DOHH2 (cell line): ENCODE measurements around the gene SYTL2.

Experiments used
- H3F3A ChIP-seq: fragments of 200-600 bp; sonication (generic), shearing (Covaris generic); 2 replicates; pipeline ENCODE4 v1.6.0; 2016; ENCODE audit warnings: antibody characterized with exemption, mild to moderate bottlenecking; ENCODE audit not compliant: control insufficient read depth, insufficient read depth
- H3K27ac ChIP-seq: fragments of 200-600 bp; sonication (generic); 2 replicates; pipeline ENCODE4 v1.5.1; 2014; ENCODE audit warnings: low read depth, mild to moderate bottlenecking, low read length, moderate library complexity
- H3K27me3 ChIP-seq: fragments of 200-600 bp; sonication (generic); 2 replicates; pipeline ENCODE4 v1.6.1; 2014; ENCODE audit warnings: mild to moderate bottlenecking, low read length, mixed read lengths; ENCODE audit not compliant: control insufficient read depth
- H3K36me3 ChIP-seq: fragments of 200-600 bp; sonication (generic); 2 replicates; pipeline ENCODE4 v1.6.1; 2014; ENCODE audit warnings: mild to moderate bottlenecking, low read length, moderate library complexity, mixed read lengths; ENCODE audit not compliant: control insufficient read depth
- H3K4me1 ChIP-seq: fragments of 200-600 bp; sonication (generic); 2 replicates; pipeline ENCODE4 v1.6.1; 2014; ENCODE audit warnings: mild to moderate bottlenecking, low read length, mixed read lengths; ENCODE audit not compliant: control insufficient read depth
- H3K4me2 ChIP-seq: fragments of 200-600 bp; sonication (generic); 2 replicates; pipeline ENCODE4 v1.6.0; 2014; ENCODE audit warnings: mild to moderate bottlenecking, low read length, moderate library complexity
- H3K4me3 ChIP-seq: fragments of 200-600 bp; sonication (generic); 2 replicates; pipeline ENCODE4 v1.5.1; 2014; ENCODE audit warnings: mild to moderate bottlenecking, low read length, mixed read lengths
- H3K79me2 ChIP-seq: fragments of 200-600 bp; sonication (generic); 2 replicates; pipeline ENCODE4 v1.6.1; 2014; ENCODE audit warnings: mild to moderate bottlenecking, low read length, mixed read lengths; ENCODE audit not compliant: control insufficient read depth
- H3K9me2 ChIP-seq: fragments of 200-600 bp; sonication (generic); replicated peaks from 2 replicates; pipeline ENCODE4 v1.6.1; 2014; ENCODE audit warnings: mild to moderate bottlenecking, low read length, mixed read lengths; ENCODE audit not compliant: control insufficient read depth
- H3K9me3 ChIP-seq: fragments of 200-600 bp; sonication (generic); 2 replicates; pipeline ENCODE4 v1.6.1; 2014; ENCODE audit warnings: antibody characterized with exemption, low read length, mixed read lengths; ENCODE audit not compliant: control insufficient read depth, insufficient read depth
- H4K20me1 ChIP-seq: fragments of 200-600 bp; sonication (generic); 2 replicates; pipeline ENCODE4 v1.6.0; 2014; ENCODE audit warnings: low read depth, mild to moderate bottlenecking, antibody characterized with exemption, low read length, moderate library complexity; ENCODE audit not compliant: control insufficient read depth, insufficient read depth
- EZH2phosphoT487 ChIP-seq: fragments of 200-600 bp; sonication (generic); IDR thresholded peaks from 2 replicates; pipeline ENCODE4 v1.6.1; 2017; ENCODE audit warnings: borderline replicate concordance, mild to moderate bottlenecking, antibody characterized with exemption, low read length, moderate library complexity, mixed read lengths
- TF ChIP-seq, protein P1 (sequence below): fragments of 200-600 bp; sonication (generic); IDR thresholded peaks from one replicate; pipeline ENCODE4 v1.5.1; 2014; ENCODE audit warnings: antibody characterized with exemption, mild to moderate bottlenecking, low read depth, low read length; ENCODE audit not compliant: poor library complexity, severe bottlenecking

The SYTL2 gene

DNA sequence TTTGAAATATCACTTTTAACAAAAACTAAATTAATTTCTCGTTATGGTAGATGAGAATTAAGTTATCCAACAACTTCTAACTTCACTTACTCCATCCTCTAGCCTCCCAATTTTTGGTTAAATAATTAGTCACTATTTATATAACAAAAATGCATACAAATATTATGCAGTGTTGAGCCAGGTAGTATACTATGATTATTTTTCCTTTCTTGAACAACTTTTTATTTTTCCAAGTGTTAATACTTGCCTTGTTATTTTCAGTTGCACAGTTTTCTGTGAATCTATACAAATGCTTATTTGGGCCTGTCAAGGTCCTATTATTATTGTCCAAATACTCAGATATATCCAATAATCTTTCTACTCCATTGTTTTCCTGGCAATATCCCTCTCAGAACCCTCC lies 24.3 kb upstream of the SYTL2 start:
- no peaks in the 10 kb centered on the region for H3K79me2 ChIP-seq
- H3K4me1 ChIP-seq = no peaks in the 10 kb centered on the region
- H3K4me2 ChIP-seq = no peak overlapping the region
- no peaks in the 10 kb centered on the region for H3K9me2 ChIP-seq
- no peaks in the 10 kb centered on the region for H4K20me1 ChIP-seq
- no peaks in the 10 kb centered on the region for H3K9me3 ChIP-seq
- H3K4me3 ChIP-seq = no peak overlapping the region
- no peaks in the 10 kb centered on the region for H3K27me3 ChIP-seq
- no peaks in the 10 kb centered on the region for H3K36me3 ChIP-seq
- H3K27ac ChIP-seq = no peak overlapping the region
- H3F3A ChIP-seq = no peaks in the 10 kb centered on the region
- TF ChIP-seq, protein P1, sequence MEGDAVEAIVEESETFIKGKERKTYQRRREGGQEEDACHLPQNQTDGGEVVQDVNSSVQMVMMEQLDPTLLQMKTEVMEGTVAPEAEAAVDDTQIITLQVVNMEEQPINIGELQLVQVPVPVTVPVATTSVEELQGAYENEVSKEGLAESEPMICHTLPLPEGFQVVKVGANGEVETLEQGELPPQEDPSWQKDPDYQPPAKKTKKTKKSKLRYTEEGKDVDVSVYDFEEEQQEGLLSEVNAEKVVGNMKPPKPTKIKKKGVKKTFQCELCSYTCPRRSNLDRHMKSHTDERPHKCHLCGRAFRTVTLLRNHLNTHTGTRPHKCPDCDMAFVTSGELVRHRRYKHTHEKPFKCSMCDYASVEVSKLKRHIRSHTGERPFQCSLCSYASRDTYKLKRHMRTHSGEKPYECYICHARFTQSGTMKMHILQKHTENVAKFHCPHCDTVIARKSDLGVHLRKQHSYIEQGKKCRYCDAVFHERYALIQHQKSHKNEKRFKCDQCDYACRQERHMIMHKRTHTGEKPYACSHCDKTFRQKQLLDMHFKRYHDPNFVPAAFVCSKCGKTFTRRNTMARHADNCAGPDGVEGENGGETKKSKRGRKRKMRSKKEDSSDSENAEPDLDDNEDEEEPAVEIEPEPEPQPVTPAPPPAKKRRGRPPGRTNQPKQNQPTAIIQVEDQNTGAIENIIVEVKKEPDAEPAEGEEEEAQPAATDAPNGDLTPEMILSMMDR = no peak
- TF ChIP-seq EZH2phosphoT487 = no peak

- H3K4me2 ChIP-seq = no peak overlapping the region
- H3K27ac ChIP-seq = no peak overlapping the region
- no peaks in the 10 kb centered on the region for H3F3A ChIP-seq
- no peaks in the 10 kb centered on the region for H3K4me1 ChIP-seq
- H3K79me2 ChIP-seq = no peaks in the 10 kb centered on the region
- no peaks in the 10 kb centered on the region for H4K20me1 ChIP-seq
- no peaks in the 10 kb centered on the region for H3K9me3 ChIP-seq
- H3K4me3 ChIP-seq = no peak overlapping the region
- H3K36me3 ChIP-seq = no peaks in the 10 kb centered on the region
- TF ChIP-seq, protein P1 = no peak
- TF ChIP-seq EZH2phosphoT487 = no peak
- H3K9me2 ChIP-seq = no peaks in the 10 kb centered on the region
- no peaks in the 10 kb centered on the region for H3K27me3 ChIP-seq
These were observed 20.1 kb upstream of the SYTL2 start for GRCh38 chr11:85831050-85831449.

DNA sequence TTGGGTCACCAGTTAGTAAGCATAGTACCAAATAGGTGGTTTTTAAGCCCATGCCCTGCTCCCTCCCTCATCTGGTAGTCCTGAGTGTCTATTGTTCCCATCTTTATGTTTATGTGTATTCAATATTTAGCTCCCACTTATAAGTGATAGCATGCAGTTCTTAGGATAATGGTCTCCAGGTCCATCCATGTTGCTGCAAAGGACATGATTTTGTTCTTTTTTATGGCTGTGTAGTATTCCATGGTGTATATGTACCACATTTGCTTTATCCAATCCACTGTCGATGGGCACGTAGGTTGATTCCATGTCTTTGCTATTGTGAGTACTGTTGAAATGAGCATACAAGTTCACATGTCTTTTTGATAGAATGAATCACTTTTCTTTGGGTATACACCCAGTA lies 18.2 kb upstream of the SYTL2 start:
- Histone ChIP-seq H3K4me3 (no peak overlapping the region), H3F3A (no peaks in the 10 kb centered on the region), H3K27ac (no peak overlapping the region), H3K36me3 (no peaks in the 10 kb centered on the region), H4K20me1 (no peaks in the 10 kb centered on the region), H3K4me2 (no peak overlapping the region), H3K9me3 (no peaks in the 10 kb centered on the region), H3K27me3 (no peaks in the 10 kb centered on the region), H3K9me2 (no peaks in the 10 kb centered on the region), H3K79me2 (no peaks in the 10 kb centered on the region), H3K4me1 (no peaks in the 10 kb centered on the region)
- TF ChIP-seq, protein P1 = no peak
- no peak for TF ChIP-seq EZH2phosphoT487

DNA sequence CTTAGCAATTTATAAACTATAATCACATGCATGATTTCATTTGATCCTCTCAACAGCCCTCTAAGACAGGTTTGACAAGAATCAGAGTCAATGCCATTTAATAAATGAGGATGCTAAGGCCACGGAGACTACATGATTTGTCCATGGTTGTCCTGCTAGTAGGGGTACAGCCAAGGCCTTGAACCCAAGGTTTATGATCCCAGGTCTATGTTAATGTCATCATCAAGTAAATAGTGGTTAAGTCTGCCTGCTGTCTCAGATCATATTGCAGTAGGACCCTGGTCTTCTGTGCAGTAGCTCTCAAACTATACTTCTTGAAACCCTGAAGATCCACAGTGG lies 17.7 kb upstream of the SYTL2 start:
- no peaks in the 10 kb centered on the region for H3K27me3 ChIP-seq
- H3K4me3 ChIP-seq = no peak overlapping the region
- no peaks in the 10 kb centered on the region for H3K9me2 ChIP-seq
- no peaks in the 10 kb centered on the region for H3K9me3 ChIP-seq
- H3K79me2 ChIP-seq = no peaks in the 10 kb centered on the region
- no peaks in the 10 kb centered on the region for H3K36me3 ChIP-seq
- no peaks in the 10 kb centered on the region for H3F3A ChIP-seq
- H3K4me2 ChIP-seq = no peak overlapping the region
- no peak overlapping the region for H3K27ac ChIP-seq
- no peaks in the 10 kb centered on the region for H4K20me1 ChIP-seq
- no peaks in the 10 kb centered on the region for H3K4me1 ChIP-seq
- TF ChIP-seq, protein P1 = no peak
- TF ChIP-seq EZH2phosphoT487 = no peak
